Measurements from ENCODE around the gene ABLIM2.

ABLIM2 gene

DNA sequence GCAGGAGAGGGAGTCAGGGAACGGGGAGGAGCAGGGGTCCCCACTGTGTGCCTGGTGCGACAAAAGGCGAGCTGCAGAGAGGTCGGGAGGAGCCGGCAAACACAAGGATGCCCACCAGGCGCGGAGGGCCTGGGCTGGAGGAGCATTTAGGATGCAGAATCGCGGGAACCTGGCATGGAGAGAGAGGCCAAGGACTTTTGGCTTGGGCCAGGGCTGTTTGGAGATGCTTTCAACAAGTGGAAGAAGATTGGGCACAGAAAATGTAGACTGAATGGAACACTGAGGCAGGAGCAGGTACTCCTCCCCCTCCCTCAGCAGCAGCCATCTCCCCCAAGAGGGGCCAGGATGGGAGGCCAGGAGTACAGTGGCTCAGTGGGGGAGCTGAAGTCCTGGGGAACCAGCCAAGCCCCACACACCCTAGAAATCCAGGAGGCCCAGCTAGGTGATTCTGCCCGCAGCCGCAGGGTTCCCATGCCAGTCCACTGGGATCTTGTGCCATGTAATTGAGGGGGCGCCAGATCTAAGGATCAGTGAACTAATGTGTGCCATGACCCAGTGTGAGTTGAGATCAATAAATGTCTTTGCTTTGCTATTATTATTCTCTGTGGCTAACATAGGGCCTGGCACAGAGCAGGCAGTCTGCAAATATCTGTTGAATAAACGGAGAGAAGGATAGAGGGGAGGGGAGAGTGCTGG lies 1.1 kb upstream of the ABLIM2 start:
- in situ Hi-C loops (cut with HindIII; ENCODE audit: low sequenced_read_pairs), result no loop called here

DNA sequence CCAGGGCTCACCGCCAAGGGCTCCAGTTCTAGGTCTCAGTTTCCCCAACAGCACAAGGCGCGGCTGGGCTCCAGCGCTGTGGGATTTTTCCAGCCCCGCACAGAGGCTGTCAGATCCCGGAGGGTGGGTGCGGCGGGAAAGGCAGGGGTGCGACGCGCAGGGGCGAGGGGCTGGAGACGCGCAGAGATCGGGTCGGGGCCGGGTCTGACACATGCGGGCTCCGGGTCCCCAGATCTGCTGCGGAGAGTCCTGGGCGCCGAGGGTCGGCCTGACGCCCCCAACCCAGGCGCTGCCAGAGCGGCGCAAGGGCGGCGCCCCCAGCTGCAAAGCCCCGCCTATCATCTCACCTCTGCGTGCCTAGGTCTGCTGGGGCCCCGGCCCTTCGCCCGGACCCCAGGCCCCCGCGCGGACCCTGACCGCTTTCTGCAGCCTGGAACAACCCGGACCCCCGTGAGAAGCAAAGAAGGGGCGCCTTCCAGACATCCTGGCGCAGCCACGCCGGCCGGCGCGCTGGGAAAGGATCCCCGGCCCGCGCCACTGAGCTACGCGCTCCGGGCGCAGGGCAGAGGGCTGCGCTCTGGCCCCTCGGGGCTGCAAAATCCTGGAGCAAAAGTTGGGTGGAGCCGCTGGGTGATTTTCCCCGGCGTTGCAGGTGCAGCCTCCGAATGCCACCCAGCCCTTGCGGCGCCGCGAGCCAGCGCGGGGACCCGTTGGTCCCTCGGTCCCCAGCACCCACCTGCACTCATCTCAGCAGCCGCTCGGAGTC lies 486 bp downstream of the ABLIM2 start:
- in situ Hi-C loops (cut with HindIII; ENCODE audit: low sequenced_read_pairs), result no loop called here

DNA sequence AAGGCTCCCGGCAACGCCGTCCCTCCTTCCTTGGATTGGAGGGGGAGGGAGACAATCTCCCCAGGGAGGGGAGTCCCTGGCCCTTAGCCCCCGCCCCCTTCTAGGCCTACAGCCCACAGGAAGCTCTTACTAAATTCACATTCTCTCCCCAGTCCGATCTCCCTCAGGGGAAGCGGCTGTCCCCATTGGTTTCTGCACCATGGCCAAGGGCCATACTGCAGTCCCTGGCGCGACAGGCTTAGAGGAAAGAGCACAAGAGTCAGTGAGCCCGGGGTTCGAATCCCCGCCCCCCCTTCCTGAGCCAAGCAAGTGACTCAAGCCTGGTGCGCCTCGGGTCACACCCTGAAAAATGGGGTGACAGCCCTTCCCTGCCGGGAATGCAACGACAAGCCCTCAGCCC lies 1.1 kb downstream of the ABLIM2 start:
- in situ Hi-C loops (cut with HindIII; ENCODE audit: low sequenced_read_pairs), result no loop called here

DNA sequence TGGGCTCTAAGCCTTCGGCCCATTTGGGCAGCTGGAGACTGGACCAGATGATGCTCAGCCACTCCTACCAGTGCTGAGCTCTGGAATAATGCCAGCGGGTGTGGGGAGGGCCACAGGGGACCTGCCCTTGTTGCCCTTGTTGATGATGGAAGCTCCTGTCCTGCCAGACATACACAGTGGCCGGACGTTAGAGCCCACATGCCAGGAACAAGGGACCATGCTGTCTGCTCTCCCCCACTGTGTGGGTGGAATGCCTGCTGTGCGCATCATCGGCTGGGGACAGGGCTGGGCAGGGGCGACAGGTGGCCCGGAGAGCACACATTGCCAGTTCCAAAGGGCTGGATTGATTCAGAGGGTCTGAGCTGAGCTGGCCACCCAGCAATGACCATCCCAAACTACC lies 2.0 kb downstream of the ABLIM2 start:
- in situ Hi-C loops (cut with HindIII; ENCODE audit: low sequenced_read_pairs), result no loop called here

DNA sequence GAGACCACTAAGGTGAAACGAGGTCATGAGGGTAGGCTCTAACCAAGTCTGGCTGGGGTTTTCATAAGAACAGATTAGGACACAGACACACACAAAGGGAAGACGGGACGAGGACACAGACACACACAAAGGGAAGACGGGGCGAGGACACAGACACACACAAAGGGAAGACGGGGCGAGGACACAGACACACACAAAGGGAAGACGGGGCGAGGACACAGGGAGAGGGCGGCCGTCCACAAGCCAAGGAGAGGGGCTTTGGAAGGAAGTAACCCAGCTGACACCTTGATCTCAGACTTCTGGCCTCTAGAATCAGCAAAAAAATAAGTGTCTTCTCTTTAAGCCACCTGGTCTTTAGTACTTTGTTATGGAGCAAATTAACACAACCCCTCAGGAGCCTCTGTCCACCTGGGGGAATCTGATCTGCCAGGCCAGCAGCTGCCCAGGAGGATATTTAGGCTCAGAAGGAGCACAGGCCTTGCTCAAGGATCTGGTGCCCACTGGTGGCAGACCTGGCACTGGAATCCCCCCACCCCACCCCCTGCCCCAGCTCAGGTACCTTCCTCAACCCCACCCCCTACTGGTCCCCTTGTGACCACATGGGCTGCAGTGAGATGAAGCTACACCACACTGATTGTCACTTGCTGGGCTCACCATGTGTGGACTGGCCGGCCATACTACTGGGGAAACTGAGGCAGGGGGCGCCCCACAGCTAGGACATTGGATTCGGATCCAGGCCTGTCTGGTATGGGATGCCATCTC lies 2.8 kb downstream of the ABLIM2 start:
- in situ Hi-C loops (cut with HindIII; ENCODE audit: low sequenced_read_pairs), result no loop called here

DNA sequence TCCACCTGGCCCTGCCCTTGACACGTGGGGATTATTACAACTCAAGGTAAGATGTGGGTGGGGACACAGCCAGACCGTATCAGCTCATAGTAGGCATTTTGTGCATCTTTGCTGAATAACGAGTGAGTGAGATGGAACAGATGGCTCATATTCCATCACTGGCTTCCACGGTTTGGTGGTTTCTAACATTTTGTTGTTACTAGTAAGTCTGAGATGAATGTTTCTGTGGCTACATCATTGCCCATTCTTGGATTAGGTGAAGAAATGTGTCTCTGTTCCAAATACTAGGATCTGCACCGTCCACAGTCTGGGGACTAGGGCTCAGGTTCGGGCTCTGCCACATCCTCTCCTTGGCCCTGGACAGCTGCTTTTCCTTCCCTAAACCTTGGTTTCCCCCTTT lies 3.6 kb downstream of the ABLIM2 start:
- in situ Hi-C loops (cut with HindIII; ENCODE audit: low sequenced_read_pairs), result no loop called here

DNA sequence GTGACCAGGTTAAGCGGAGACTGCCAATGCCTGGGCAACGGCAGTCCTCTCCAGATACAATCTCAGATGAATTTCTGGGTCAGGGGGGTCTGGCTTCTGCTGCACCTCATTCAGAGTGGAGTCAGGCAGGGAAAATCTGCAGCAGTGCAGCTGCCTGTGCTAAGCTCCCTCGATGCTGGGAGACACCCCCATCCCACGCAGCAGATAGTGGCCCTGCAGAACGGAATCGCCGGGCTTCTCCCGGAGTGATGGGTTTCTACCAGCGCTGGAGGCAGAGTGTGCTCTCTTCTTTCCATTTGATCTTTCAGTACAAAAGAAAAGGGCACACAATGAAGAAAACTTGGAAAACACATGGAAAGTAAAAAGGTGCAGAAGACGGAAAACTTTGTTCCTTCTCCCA lies 5.2 kb downstream of the ABLIM2 start:
- in situ Hi-C loops (cut with HindIII; ENCODE audit: low sequenced_read_pairs), result no loop called here

DNA sequence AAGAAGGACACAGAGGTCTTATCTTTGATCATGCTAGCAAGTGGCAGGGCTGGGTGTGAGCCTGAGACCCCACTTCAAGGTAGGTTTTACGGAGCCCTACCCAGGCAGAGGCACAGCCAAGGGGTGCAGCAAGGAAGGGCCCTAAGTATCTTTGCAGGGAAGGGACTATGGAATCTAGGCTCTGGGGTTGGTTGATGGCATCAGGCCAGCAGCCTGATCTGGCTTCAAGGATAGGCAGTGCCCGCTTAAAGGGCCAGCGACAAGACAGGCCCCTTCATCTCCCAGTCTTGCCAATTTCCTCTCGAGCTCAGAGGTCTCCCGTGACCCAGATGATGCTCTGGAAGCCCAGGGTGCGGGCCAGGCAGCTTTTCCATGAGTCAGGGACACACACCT lies 5.8 kb downstream of the ABLIM2 start:
- in situ Hi-C loops (cut with HindIII; ENCODE audit: low sequenced_read_pairs), result no loop called here

DNA sequence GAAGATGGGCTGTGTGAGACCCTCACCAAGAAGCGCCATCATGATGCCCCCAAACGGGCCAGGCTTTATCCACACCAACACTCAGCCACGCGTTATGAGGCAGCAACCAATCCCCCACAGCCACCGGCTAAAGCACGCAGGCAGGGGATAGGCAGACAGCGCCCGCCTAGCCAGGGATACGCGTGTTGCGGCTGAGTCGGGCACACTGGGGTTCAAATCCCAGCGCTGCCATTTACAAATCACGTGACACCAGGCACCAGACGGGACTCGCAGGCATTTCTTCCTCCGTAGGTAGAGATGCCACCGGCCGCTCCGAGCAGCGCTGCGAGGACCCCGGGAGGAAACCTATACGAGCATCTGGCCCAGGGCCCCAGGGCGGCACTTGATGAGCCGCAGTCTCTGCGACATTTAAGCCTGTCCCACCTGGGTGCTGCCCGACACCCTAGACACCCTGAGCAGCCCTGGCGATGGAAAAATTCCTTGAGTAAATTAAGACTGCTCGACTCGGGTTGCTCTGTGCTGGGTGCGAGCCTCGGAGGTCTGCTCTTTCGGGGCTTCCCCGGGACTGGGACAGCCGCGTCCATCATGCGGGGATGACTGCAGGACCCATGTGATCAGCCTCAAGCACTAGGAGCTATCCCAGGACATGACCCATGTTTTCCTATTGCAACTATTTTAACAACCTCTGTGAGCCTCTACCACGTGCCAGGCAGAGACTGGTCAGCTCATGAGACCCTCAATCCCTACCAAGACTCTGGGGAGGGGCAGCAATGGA lies 6.3 kb downstream of the ABLIM2 start:
- in situ Hi-C loops (cut with HindIII; ENCODE audit: low sequenced_read_pairs), result no loop called here

DNA sequence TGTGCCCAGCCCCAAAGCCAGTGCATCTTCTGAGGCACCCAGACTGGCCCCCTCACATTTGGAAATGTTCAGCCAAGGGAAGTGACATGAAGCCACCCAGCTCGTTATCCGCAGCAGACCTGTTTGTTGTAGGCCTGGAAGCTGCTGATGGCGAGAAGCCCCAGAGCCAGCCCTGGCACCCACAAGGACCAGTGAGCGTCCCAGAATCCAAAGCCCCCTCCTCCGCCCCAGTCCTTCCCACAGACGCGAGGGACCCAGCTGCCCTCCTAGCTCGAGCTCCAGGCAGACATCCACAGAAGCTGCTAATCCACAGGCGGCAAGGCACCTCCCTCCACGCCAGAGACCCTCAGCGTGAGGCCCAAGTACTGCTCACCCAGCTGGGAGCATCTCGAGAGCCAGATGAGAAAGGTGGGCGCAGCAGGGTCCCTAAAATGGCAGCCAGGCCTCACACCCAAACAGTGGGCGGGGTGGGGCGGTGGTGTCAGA lies 7.4 kb downstream of the ABLIM2 start:
- in situ Hi-C loops (cut with HindIII; ENCODE audit: low sequenced_read_pairs), result no loop called here

DNA sequence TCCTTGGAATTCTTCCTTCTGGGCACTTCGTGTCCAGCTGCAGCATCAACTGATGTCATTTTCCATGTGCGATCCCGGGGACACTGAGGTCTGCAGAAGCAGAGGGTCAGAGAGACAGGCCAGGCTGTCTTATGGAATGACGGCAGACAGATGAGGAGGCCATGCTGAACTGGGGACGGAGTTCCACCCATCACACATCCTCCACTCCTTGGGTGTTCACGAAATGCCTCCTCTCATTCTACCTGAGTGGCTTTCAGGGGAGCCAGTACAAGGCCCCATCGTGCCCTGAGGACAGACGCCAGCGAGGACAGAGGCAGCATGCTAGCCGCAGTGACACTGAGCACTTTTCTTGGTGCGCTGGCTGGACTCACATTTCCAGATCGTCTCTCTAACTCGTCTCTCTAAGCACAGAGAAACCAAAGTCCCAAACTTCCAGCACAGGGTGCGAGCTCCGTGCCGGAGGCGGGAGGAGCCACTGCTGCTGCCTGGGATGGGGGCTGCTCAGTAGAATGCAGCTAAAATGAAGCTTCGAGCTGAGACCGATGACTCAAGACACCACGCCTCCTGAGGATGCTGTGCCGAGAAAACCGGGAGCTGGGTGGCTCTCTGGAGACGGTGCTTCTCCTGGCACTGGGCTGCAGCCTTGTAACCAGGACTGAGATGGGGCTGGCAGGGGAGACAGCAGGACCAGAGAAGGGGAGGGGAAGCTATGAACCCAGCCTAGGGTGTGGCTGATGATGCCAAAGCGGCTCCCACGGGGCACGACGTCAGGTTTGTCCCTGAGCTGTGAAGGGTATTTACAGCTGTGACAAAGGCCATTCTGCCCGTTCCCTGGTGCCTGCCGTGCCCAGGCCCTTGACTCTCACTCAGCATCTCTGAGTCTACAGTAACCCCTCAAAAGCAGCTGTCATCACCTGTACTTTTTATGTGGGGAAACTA lies 8.2 kb downstream of the ABLIM2 start:
- in situ Hi-C loops (cut with HindIII; ENCODE audit: low sequenced_read_pairs), result no loop called here

DNA sequence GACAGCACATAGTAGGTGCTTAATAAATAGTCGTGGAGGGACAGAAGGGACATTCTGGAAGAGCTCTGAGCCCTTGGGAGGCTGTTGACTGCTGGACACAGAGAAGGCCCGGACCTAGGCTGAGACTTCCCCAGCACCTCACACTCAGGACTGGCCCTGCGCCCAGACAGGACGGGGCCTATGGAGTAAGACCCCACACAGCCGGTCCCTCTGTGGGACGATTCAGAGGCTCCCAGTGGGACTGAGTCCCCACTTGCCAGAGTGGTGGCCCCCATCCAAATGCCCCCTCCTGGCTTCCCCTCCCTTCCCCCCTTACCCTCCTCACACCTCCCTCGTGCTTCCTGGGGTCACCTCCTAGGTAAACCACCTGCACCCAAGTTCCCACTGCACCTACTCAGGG lies 8.9 kb downstream of the ABLIM2 start:
- in situ Hi-C loops (cut with HindIII; ENCODE audit: low sequenced_read_pairs), result no loop called here

DNA sequence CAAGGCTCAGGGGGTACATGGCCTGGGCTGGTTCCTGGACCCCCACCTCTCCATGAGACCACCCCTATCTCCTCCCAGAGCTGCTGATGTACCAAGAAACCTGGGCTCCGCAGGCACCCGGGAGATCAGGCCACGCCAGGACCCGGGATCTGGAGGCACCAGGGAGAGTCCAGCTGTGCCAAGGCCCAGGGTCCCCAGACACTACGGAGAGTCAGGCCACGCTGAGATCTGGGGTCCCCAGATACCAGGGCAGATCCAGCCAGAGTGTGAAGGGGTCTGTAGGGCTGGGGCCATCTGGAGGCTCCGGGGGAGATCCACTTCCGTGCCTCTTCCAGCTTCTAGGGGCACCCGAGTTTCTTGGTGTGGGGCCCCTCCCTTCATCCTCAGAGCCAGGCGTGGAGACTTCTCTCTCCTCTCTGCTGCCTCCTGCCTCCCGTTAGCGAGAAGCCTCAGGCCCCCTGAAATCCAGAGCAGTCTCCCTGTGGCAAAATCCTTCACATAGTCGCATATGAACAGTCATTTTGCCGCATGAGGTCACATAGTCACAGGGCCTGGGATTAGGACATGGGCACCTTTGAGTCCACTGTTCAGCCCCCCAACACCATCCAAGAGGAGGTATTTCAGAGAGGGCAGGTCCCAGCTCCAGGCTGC lies 9.7 kb downstream of the ABLIM2 start:
- in situ Hi-C loops (cut with HindIII; ENCODE audit: low sequenced_read_pairs), result no loop called here

DNA sequence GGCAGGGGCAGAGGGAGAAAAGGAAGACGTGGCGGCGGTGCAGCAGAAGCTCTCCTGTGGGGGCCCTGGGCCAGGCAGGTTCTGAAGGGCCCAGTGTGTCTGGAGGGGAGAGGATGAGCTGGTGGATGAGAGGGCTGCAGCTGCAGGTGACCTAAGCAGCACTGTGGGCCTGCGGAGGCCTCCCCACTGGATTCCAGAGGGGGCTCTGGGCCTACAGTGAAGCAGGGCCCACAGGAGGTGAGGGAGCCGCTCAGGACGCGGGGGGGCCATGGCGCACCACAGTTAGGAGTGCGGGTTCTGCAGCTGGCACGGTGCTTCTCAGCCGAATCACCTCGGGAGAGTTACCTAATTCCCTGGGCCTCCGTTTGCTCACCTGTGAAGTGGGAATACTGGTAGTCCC lies 10.5 kb downstream of the ABLIM2 start:
- in situ Hi-C loops (cut with HindIII; ENCODE audit: low sequenced_read_pairs), result no loop called here

DNA sequence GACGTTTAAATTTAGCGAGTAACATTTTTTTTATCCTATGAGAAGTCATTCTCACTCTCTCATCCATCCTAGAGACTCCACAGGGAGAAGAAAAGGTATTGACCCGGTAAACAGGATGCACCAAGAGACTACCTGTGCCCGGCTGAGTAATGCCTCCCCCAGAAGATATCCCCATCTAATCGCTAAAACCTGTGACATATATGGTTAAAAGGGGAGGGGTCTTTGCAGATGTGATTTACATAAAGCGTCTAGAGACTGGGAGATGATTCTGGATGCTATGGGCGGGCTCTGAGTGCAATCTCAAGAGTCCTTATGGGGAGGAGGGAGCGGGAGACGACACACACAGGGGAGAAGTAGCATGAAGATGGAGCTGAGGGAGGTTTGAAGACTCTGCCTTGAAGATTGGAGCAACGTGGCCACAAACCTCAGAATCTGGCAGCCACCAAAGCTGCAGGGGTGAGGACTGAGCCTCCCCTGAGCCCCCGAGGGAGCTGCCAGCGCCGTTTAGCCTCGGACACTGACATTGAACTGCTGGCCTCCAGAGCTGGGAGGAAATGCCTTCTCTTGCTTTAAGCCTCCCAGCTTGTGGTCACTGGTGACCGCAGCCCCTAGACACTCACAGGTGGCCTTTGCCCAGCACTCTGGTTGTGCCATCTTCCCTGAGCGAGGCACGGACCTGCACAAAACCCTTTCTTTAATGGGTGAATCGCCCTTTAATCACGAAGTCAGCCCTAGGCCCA lies 11.2 kb downstream of the ABLIM2 start:
- in situ Hi-C loops (cut with HindIII; ENCODE audit: low sequenced_read_pairs), result no loop called here

DNA sequence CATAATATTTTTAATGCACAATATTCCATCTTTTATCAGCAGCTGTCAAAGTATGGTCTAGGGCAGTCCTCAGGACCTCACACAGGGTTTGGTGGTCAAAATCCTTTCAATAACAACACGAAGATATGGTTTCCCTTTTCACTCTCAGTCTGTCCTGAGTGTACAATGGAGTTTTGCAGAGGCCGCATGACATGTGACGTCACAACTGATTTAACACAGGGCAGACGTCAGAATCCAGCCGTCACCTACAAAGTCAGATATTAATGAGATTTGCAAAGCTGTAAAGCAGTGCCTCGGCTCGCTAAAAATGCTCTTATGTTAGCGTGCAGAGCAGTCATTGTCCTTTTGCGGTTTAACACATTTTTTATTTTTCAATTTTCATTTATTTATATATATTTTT lies 12.5 kb downstream of the ABLIM2 start:
- in situ Hi-C loops (cut with HindIII; ENCODE audit: low sequenced_read_pairs), result no loop called here

DNA sequence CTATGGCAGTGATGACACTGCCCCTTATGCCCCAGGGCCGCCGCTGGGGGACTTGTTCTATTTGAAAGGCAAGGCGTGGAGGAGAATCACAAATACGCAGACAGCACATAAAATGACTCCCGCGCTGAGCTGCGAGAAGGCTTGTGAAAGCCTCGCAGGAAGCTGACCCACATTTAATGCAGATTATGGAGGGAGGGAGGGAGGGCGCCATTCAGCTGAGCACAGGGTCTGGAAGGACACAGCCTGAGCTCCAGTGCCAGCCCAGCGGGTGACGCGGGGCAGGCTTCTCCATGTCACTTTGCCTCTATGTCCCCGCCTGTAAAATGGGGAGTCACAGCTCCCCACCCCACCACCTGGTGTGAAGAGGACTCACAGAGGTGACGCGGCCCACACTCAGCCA lies 14.3 kb downstream of the ABLIM2 start:
- in situ Hi-C loops (cut with HindIII; ENCODE audit: low sequenced_read_pairs), result no loop called here

DNA sequence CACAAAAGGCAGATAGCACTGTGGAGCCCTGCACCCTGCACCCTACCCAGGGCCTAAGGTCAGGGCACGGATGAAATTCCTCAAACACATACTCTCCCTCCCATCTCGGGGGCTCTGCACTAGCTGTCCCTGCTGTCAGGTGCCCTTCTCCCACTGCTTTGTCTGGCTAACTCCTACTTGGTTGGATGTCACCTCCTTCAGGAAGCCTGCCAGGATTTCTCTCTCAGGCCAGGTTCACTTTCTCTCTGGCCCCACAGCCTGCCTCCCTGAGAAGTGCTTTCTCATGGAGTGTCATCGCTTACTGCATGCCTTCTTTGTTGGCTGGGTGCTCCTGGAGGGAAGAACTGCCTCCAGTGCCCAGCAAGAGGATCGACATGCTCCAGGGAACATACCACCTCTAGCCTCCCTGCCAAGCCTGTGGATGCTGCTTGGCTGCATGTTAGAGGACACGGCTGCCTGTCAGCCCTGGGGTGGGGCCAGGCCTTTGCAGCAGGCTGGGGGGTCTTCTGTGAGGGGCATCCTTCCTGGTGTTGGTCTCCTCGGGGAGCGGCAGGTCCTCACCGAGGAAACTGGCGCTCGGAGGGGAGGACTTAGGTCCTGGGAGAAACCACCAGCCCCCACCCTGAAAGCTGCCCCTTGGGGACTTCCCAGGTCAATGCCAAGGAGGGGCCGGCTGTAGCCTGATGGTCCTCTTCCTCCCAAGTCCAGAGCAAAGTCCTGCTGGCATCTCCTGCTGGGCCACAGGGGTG lies 15.0 kb downstream of the ABLIM2 start:
- in situ Hi-C loops (cut with HindIII; ENCODE audit: low sequenced_read_pairs), result no loop called here
